K562 (cell line): ENCODE measurements around the gene PNPO. TPM values are rescaled to one million over a fixed set of nuclear protein-coding genes. Genes with fewer than 3 reads are reported as not detected.

ENCODE experiments used
- E2F5 ChIP-seq: sonication (generic); formaldehyde crosslinking; IDR thresholded peaks from 2 replicates; pipeline ENCODE4 v1.8.0; 2022; ENCODE audit warnings: mild to moderate bottlenecking, missing genetic modification reagents
- GABPA ChIP-seq: fragments of 200-800 bp; sonication (Bioruptor generic); conservative IDR thresholded peaks from 2 replicates; pipeline ENCODE4 v1.6.1; 2016; ENCODE audit warnings: low read depth, missing genetic modification characterization, missing compliant biosample characterization
- HOMEZ ChIP-seq: fragments of 250-450 bp; sonication (Bioruptor Pico); IDR thresholded peaks from 2 replicates; pipeline ENCODE4 v1.4.0; 2020; ENCODE audit warnings: mild to moderate bottlenecking, moderate library complexity
- PBX2 ChIP-seq, 2 experiments: IDR thresholded peaks in 1 of 2; conservative IDR thresholded peaks in 1 of 2; 2 replicates each; pipeline ENCODE4 v1.6.1; 2016; ENCODE audit warnings: low read depth in 2 of 2, mild to moderate bottlenecking in 1 of 2, missing compliant biosample characterization in 1 of 2, missing genetic modification characterization in 1 of 2, moderate library complexity in 1 of 2
- SP1 ChIP-seq: sonication (generic); formaldehyde crosslinking; IDR thresholded peaks from 2 replicates; pipeline ENCODE4 v1.8.1; 2022; ENCODE audit warnings: mild to moderate bottlenecking, missing genetic modification reagents
- ZMIZ1 ChIP-seq, 2 experiments: fragments of 150-350 bp in 1 of 2; IDR thresholded peaks; 2 replicates each; pipeline ENCODE4 v1.6.1; 2012 to 2016; ENCODE audit warnings: low read depth in 2 of 2, low read length in 2 of 2, mild to moderate bottlenecking in 1 of 2, moderate library complexity in 1 of 2
- ZNF143 ChIP-seq: sonication (generic); formaldehyde crosslinking; IDR thresholded peaks from 2 replicates; pipeline ENCODE4 v1.9.0; 2022; ENCODE audit warnings: mild to moderate bottlenecking, missing genetic modification reagents
- ZNF696 ChIP-seq: fragments of 250-450 bp; sonication (Bioruptor Pico); conservative IDR thresholded peaks from 2 replicates; pipeline ENCODE4 v1.4.0; 2020; ENCODE audit warnings: mild to moderate bottlenecking, moderate library complexity
- polyA plus RNA-seq, 8 experiments: library from polyadenylated mRNA; depleted of rRNA in 4 of 8; stranded (reverse) in 5 of 8; unstranded in 3 of 8; fragments of >200 nt; fragmentation: Nextera tagmentation in 2 of 8; fragmentation: Illumina TruSeq in 1 of 8; extraction: Ambion mirVana in 2 of 8; extraction: Trizol in 1 of 8; gene quantifications; 2 replicates each; pipeline versions ENCODE4 v1.2.1 to v1.2.3, GENCODE V29; 2011 to 2014; ENCODE audit warnings: inconsistent platforms in 1 of 8, missing spikeins in 1 of 8
- total RNA-seq, 7 experiments: library from RNA; depleted of rRNA in 6 of 7; stranded (reverse); fragments of >200 nt in 6 of 7; fragmentation: Illumina TruSeq in 2 of 7; extraction: Trizol in 2 of 7; gene quantifications; 2 replicates each; pipeline versions ENCODE4 v1.2.1 to v1.2.3, GENCODE V29; 2011 to 2021; ENCODE audit warnings: low replicate concordance in 1 of 7
- TF ChIP-seq, protein P1 (sequence below): fragments of 450-650 bp; IDR thresholded peaks from 2 replicates; pipeline ENCODE4 v1.6.1; 2016; ENCODE audit warnings: low read depth

The PNPO gene
- total and polyA plus RNA-seq, 9 of the 15 experiments (the other 6 are each of a cell fraction or from before 2014, with no cell fraction given), result 16.6 to 39.0 (median 27.4) TPM

- TF ChIP-seq, protein P1, sequence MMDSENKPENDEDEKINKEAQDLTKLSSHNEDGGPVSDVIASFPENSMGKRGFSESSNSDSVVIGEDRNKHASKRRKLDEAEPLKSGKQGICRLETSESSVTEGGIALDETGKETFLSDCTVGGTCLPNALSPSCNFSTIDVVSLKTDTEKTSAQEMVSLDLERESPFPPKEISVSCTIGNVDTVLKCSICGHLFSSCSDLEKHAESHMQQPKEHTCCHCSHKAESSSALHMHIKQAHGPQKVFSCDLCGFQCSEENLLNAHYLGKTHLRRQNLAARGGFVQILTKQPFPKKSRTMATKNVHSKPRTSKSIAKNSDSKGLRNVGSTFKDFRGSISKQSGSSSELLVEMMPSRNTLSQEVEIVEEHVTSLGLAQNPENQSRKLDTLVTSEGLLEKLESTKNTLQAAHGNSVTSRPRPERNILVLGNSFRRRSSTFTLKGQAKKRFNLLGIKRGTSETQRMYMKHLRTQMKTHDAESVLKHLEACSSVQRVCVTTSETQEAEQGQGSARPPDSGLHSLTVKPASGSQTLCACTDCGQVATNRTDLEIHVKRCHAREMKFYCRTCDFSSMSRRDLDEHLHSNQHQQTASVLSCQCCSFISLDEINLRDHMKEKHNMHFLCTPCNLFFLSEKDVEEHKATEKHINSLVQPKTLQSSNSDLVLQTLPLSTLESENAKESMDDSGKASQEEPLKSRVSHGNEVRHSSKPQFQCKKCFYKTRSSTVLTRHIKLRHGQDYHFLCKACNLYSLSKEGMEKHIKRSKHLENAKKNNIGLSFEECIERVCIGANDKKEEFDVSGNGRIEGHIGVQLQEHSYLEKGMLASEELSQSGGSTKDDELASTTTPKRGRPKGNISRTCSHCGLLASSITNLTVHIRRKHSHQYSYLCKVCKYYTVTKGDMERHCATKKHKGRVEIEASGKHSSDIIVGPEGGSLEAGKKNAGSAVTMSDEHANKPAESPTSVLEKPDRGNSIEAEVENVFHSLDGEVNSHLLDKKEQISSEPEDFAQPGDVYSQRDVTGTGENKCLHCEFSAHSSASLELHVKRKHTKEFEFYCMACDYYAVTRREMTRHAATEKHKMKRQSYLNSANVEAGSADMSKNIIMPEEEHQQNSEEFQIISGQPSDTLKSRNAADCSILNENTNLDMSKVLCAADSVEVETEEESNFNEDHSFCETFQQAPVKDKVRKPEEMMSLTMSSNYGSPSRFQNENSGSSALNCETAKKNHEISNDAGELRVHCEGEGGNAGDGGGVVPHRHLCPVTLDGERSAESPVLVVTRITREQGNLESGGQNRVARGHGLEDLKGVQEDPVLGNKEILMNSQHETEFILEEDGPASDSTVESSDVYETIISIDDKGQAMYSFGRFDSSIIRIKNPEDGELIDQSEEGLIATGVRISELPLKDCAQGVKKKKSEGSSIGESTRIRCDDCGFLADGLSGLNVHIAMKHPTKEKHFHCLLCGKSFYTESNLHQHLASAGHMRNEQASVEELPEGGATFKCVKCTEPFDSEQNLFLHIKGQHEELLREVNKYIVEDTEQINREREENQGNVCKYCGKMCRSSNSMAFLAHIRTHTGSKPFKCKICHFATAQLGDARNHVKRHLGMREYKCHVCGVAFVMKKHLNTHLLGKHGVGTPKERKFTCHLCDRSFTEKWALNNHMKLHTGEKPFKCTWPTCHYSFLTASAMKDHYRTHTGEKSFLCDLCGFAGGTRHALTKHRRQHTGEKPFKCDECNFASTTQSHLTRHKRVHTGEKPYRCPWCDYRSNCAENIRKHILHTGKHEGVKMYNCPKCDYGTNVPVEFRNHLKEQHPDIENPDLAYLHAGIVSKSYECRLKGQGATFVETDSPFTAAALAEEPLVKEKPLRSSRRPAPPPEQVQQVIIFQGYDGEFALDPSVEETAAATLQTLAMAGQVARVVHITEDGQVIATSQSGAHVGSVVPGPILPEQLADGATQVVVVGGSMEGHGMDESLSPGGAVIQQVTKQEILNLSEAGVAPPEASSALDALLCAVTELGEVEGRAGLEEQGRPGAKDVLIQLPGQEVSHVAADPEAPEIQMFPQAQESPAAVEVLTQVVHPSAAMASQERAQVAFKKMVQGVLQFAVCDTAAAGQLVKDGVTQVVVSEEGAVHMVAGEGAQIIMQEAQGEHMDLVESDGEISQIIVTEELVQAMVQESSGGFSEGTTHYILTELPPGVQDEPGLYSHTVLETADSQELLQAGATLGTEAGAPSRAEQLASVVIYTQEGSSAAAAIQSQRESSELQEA, result no peak
- TF ChIP-seq SP1 (CRISPR knock-in tag), result no peak
- no peak for TF ChIP-seq ZNF143
- no peak for TF ChIP-seq ZNF696
- peak; percentile 70 for TF ChIP-seq PBX2 (CRISPR knock-in tag; IDR thresholded peaks at IDR 0.05; ENCODE audit: low read depth)
- peak; percentile 93 for TF ChIP-seq PBX2 (tag; conservative IDR thresholded peaks at IDR 0.05; ENCODE audit: low read depth)
- TF ChIP-seq HOMEZ (CRISPR knock-in tag), result no peak
- TF ChIP-seq GABPA (tag), result no peak
- TF ChIP-seq ZMIZ1 (IDR thresholded peaks at IDR 0.05; ENCODE audit: low read depth in 2 of 2, low read length in 2 of 2), result no peak
- TF ChIP-seq E2F5, result no peak
Measured at GRCh38 chr17:47946929-47947397, 5.6 kb downstream of the PNPO start (continued).
